Upper lobe of left lung (tissue), 6 donors: Measurements from ENCODE around the gene CRYGB. TPM values are rescaled to one million over a fixed set of nuclear protein-coding genes. Genes with fewer than 3 reads are reported as not detected.
"Not testable (repeated sequence)": the region's sequence is repeated elsewhere in the genome, so short reads cannot be mapped to it uniquely, and the experiment has no call there.

ENCODE experiments used
- ATAC-seq, 2 donors: fragments of 200-7000 bp; cut with Tn5 transposase; one replicate each; pipeline ENCODE4 v1.9.1; 2022; ENCODE audit warnings: mild to moderate bottlenecking in 2 of 2, moderate library complexity in 2 of 2; ENCODE audit not compliant: low FRiP score in 2 of 2
- DNase-seq, 2 donors: peaks; one replicate each; pipeline ENCODE4 v3.0.0-alpha.2; 2019 to 2020
- H3K27ac ChIP-seq, 4 donors: fragments of 200-600 bp; sonication (generic); one replicate each; pipeline ENCODE4 v1.5.1; 2016 to 2019
- H3K27me3 ChIP-seq, 4 donors: fragments of 200-600 bp; sonication (generic); one replicate each; pipeline ENCODE4 v1.5.1; 2017 to 2019
- H3K36me3 ChIP-seq, 4 donors: fragments of 200-600 bp; sonication (generic); one replicate each; pipeline ENCODE4 v1.5.1; 2016 to 2019
- H3K4me1 ChIP-seq, 4 donors: fragments of 200-600 bp; sonication (generic); one replicate each; pipeline ENCODE4 v1.5.1; 2018 to 2019
- H3K4me3 ChIP-seq, 4 donors: fragments of 200-600 bp; sonication (generic); one replicate each; pipeline ENCODE4 v1.5.1; 2017 to 2019; ENCODE audit warnings: mild to moderate bottlenecking in 2 of 4, moderate library complexity in 1 of 4
- H3K9me3 ChIP-seq, 4 donors: fragments of 200-600 bp; sonication (generic); one replicate each; pipeline ENCODE4 v1.5.1; 2018 to 2019
- CTCF ChIP-seq, 6 experiments: fragments of 450-650 bp in 4 of 6; fragments of 200-600 bp in 2 of 6; sonication (generic) in 2 of 6; IDR thresholded peaks; one replicate each; pipeline ENCODE4 v1.5.1; 2016 to 2019; ENCODE audit warnings: antibody characterized with exemption in 6 of 6
- EP300 ChIP-seq, 4 donors: sonication (generic); formaldehyde crosslinking; IDR thresholded peaks; one replicate each; pipeline ENCODE4 v1.5.1; 2017; ENCODE audit warnings: antibody characterized with exemption in 4 of 4, control low read depth in 2 of 4
- POLR2A ChIP-seq, 4 donors: fragments of 450-650 bp; IDR thresholded peaks; one replicate each; pipeline ENCODE4 v1.5.1; 2016 to 2017; ENCODE audit warnings: antibody characterized with exemption in 4 of 4, mild to moderate bottlenecking in 2 of 4
- POLR2AphosphoS5 ChIP-seq, 2 donors: sonication (generic); formaldehyde crosslinking; IDR thresholded peaks; one replicate each; pipeline ENCODE4 v1.5.1; 2017; ENCODE audit warnings: antibody characterized with exemption in 2 of 2
- WGBS, 2 donors: methylation state at CpG; one replicate each; pipeline ENCODE4 v1.1.5; 2017 to 2018; 5-methylcytosine and 5-hydroxymethylcytosine counted together
- total RNA-seq, 6 donors: library from RNA; depleted of rRNA in 4 of 6; stranded (reverse); fragments of >200 nt in 4 of 6; gene quantifications; one replicate each; pipeline versions ENCODE4 v1.1.0 to v1.2.1, GENCODE V29; 2016 to 2021
- donor health status: DM: no; HTN: no; CAD: no; lungs with moderate emphysema.
- donor health status: DM: no; HTN: yes; CAD: no; lungs with severe emphysema.

Gene CRYGB
- total RNA-seq, 6 donors from 2014 or later: not detected

- 98 to 100% methylated on average over 1 of the region's 1 CpG for WGBS, 2 donors
- ATAC-seq: no peak
- no peak for DNase-seq
Measured at GRCh38 chr2:208122248-208122647, 23.7 kb downstream of the CRYGB start.

DNA sequence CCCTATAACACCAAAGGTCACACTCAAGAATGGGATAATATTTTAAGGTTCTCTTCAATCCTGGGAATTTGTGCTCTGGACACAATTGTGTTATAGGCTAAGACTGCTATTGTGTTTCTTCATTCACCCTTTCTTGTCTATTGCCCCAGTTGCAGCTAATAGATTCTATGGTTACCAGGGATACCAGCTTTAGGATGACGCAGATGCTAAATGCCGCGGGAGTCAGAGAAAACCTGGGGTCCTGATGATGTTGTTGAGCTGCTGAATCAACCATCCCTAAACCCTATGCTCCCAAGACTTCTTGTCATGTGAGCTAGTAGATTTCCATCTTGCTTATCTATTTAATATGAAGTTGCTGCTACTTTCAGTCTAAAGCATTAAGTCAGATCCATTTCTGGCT is 27.0 kb downstream of the CRYGB start:
- TF ChIP-seq POLR2AphosphoS5 (IDR thresholded peaks at IDR 0.05): no peak
- H3K9me3 ChIP-seq: no peaks in the 10 kb centered on the region
- no peak overlapping the region for H3K4me3 ChIP-seq
- H3K4me1 ChIP-seq: peaks cover 0 to 2% (median 2%) of the 10 kb centered on the region in 4 donors
- H3K36me3 ChIP-seq: no peaks in the 10 kb centered on the region
- 94 to 96% methylated on average over 3 of the region's 3 CpGs for WGBS, 2 donors
- ATAC-seq: no peak
- DNase-seq: no peak
- H3K27me3 ChIP-seq: no peaks in the 10 kb centered on the region
- no peak overlapping the region for H3K27ac ChIP-seq

More at GRCh38 chr2:208122248-208122647, 23.7 kb downstream of the CRYGB start:
- H3K4me1 ChIP-seq: peaks cover 3 to 10% (median 7%) of the 10 kb centered on the region in 4 donors
- no peak overlapping the region for H3K4me3 ChIP-seq
- TF ChIP-seq EP300 (IDR thresholded peaks at IDR 0.05): no peak
- no peak for TF ChIP-seq POLR2A (IDR thresholded peaks at IDR 0.05)
- no peak for TF ChIP-seq CTCF (IDR thresholded peaks at IDR 0.05)
- no peak for TF ChIP-seq POLR2AphosphoS5 (IDR thresholded peaks at IDR 0.05)
- H3K27ac ChIP-seq: no peak overlapping the region
- H3K36me3 ChIP-seq: no peaks in the 10 kb centered on the region
- H3K9me3 ChIP-seq: no peaks in the 10 kb centered on the region
- no peaks in the 10 kb centered on the region for H3K27me3 ChIP-seq

DNA sequence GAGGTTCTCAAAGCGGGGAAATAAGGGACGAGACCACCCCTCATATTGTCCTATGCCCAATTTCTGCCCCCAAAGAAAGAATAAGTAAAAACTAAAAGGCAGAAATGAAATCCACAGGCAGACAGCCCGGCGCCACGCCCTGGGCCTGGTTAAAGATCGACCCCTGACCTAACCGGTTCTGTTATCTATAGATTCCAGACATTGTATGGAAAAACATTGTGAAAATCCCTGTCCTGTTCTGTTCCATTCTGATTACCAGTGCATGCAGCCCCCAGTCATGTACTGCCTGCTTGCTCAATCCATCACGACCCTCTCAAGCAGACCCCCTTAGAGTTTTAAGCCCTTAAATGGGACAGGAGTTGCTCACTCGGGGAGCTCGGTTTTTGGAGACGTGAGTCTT is 28.6 kb downstream of the CRYGB start:
- H3K4me3 ChIP-seq, ATAC-seq, H3K27ac ChIP-seq, H3K27me3 ChIP-seq, H3K4me1 ChIP-seq, H3K9me3 ChIP-seq, H3K36me3 ChIP-seq, DNase-seq: not testable (repeated sequence)
- 89 to 95% methylated on average over 11 of the region's 11 CpGs for WGBS, 2 donors

GRCh38 chr2:208112969-208113368 is 33.0 kb downstream of the CRYGB start:
- H3K36me3 ChIP-seq: no peaks in the 10 kb centered on the region
- H3K27ac ChIP-seq: no peak overlapping the region
- H3K9me3 ChIP-seq: no peaks in the 10 kb centered on the region
- ATAC-seq: no peak
- peaks cover 0 to 5% (median 0%) of the 10 kb centered on the region in 4 donors for H3K4me1 ChIP-seq
- WGBS, 2 donors: 28 to 52% methylated on average over 7 of the region's 7 CpGs
- DNase-seq: no peak
- H3K27me3 ChIP-seq: peaks cover 0 to 3% (median 2%) of the 10 kb centered on the region in 4 donors
- H3K4me3 ChIP-seq: no peak overlapping the region
- TF ChIP-seq POLR2AphosphoS5 (IDR thresholded peaks at IDR 0.05) (no peak), CTCF (IDR thresholded peaks at IDR 0.05) (no peak), POLR2A (IDR thresholded peaks at IDR 0.05) (no peak), EP300 (IDR thresholded peaks at IDR 0.05) (no peak)

GRCh38 chr2:208112273-208112745 is 33.6 kb downstream of the CRYGB start:
- not testable (repeated sequence) for H3K4me1 ChIP-seq, H3K4me3 ChIP-seq, H3K27me3 ChIP-seq, H3K36me3 ChIP-seq, H3K9me3 ChIP-seq, H3K27ac ChIP-seq
- WGBS, 2 donors: 25 to 36% methylated on average over 20 to 25 of the region's 36 CpGs
- peak in 1 of 2 donors; percentile 82 for DNase-seq
- peak in 1 of 2 donors; percentile 28 for ATAC-seq

- DNase-seq: no peak
- no peaks in the 10 kb centered on the region for H3K4me1 ChIP-seq
- H3K4me3 ChIP-seq: no peak overlapping the region
- 77 to 86% methylated on average over 3 of the region's 3 CpGs for WGBS, 2 donors
- ATAC-seq: no peak
- H3K9me3 ChIP-seq: no peaks in the 10 kb centered on the region
- H3K27me3 ChIP-seq: no peaks in the 10 kb centered on the region
- no peaks in the 10 kb centered on the region for H3K36me3 ChIP-seq
- H3K27ac ChIP-seq: no peak overlapping the region
- no peak for TF ChIP-seq POLR2AphosphoS5 (IDR thresholded peaks at IDR 0.05)
- no peak for TF ChIP-seq CTCF (IDR thresholded peaks at IDR 0.05)
- no peak for TF ChIP-seq EP300 (IDR thresholded peaks at IDR 0.05)
- TF ChIP-seq POLR2A (IDR thresholded peaks at IDR 0.05): no peak
Measured at GRCh38 chr2:208103616-208104015, 42.3 kb downstream of the CRYGB start.
